WTC11 (cell line): Measurements from ENCODE around the gene TSC22D4.

Experiments
- CTCF ChIP-seq: fragments of 200-600 bp; IDR thresholded peaks from 2 replicates; pipeline ENCODE4 v1.8.0; 2022; ENCODE audit warnings: antibody characterized with exemption
- NR2C2 ChIP-seq: sonication (generic); formaldehyde crosslinking; IDR thresholded peaks from 2 replicates; pipeline ENCODE4 v1.8.0; 2022; ENCODE audit warnings: mild to moderate bottlenecking, missing genetic modification reagents

GRCh38 chr7:100491192-100491578 is 12.2 kb upstream of the TSC22D4 start:
- no peak for TF ChIP-seq CTCF
- no peak for TF ChIP-seq NR2C2 (CRISPR knock-in tag)
